Esophagus squamous epithelium (tissue), 5 donors: Measurements from ENCODE around the gene SLC25A41. TPM values are rescaled to one million over a fixed set of nuclear protein-coding genes. Genes with fewer than 3 reads are reported as not detected.
A peak's percentile ranks its signal among the peaks of the same experiment; 100 is the strongest.

Source experiments
- DNase-seq: peaks from one replicate; lab custom pipeline; 2025; lab: John Stamatoyannopoulos, UW
- H3K27ac ChIP-seq, 4 donors: fragments of 200-600 bp; sonication (generic); one replicate each; pipeline ENCODE4 v1.5.1; 2016 to 2019; ENCODE audit warnings: mild to moderate bottlenecking in 1 of 4
- H3K27me3 ChIP-seq, 4 donors: fragments of 200-600 bp; sonication (generic); 1 replicate in 3 of 4; 2 replicates in 1 of 4; pipeline versions ENCODE4 v1.5.1 to v1.6.0; 2017 to 2021; ENCODE audit warnings: antibody characterized with exemption in 1 of 4
- H3K36me3 ChIP-seq, 3 donors: fragments of 200-600 bp; sonication (generic); one replicate each; pipeline ENCODE4 v1.5.1; 2016 to 2019
- H3K4me1 ChIP-seq, 3 donors: fragments of 200-600 bp; sonication (generic); one replicate each; pipeline ENCODE4 v1.5.1; 2017 to 2019
- H3K4me3 ChIP-seq, 4 donors: fragments of 200-600 bp; sonication (generic); 1 replicate in 3 of 4; 2 replicates in 1 of 4; pipeline ENCODE4 v1.5.1; 2016 to 2019; ENCODE audit warnings: mild to moderate bottlenecking in 2 of 4, moderate library complexity in 1 of 4
- H3K9me3 ChIP-seq, 3 donors: fragments of 200-600 bp; sonication (generic); one replicate each; pipeline ENCODE4 v1.5.1; 2016 to 2019
- POLR2A ChIP-seq, 4 donors: fragments of 450-650 bp; IDR thresholded peaks; one replicate each; pipeline ENCODE4 v1.6.1; 2017; ENCODE audit warnings: antibody characterized with exemption in 4 of 4, mild to moderate bottlenecking in 4 of 4, moderate library complexity in 3 of 4
- WGBS, 2 donors: methylation state at CpG; one replicate each; pipeline ENCODE4 v1.1.5; 2018; 5-methylcytosine and 5-hydroxymethylcytosine counted together
- intact Hi-C: fragments of 100-400 bp; cut with DNase I; formaldehyde crosslinking; loops from one replicate; pipeline ENCODE4 v1.15.0; 2022
- total RNA-seq, 4 donors: library from RNA; depleted of rRNA; stranded (reverse); fragments of >200 nt; gene quantifications; one replicate each; pipeline ENCODE4 v1.1.0, GENCODE V29; 2016
- TF ChIP-seq, protein P1 (sequence below), 6 experiments: fragments of 450-650 bp in 4 of 6; fragments of 200-600 bp in 2 of 6; sonication (generic) in 2 of 6; IDR thresholded peaks; one replicate each; pipeline ENCODE4 v1.5.1; 2016 to 2019; ENCODE audit warnings: antibody characterized with exemption in 6 of 6, mild to moderate bottlenecking in 4 of 6, moderate library complexity in 4 of 6
- donor health status: DM: yes; HTN: yes; CAD: no.

SLC25A41 gene
- total RNA-seq = under 1 TPM in 1 of 4 donors, not detected in 3; 0.38 TPM

DNA sequence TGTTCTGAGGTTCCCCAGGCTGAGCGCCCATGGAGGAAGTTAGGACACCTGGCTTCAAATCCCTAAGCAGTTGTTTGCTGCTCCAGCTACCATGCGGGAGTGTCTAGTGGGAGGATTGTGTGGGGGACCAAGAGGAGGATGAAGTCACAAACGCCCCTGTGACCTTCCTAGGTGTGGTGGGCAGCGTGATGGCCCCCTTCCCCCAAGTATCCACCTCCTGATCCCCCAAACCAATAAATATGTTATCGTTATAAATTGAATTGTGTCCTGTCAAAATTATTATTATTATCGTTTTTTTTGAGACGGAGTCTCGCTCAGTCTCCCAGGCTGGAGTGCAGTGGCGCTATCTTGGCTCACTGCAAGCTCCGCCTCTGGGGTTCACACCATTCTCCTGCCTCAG lies at the start of gene SLC25A41:
TSS of gene SLC25A41 (minus strand) at position 101 of the 400 bp plus-strand sequence. CDS start at position 31, 70 bp downstream.
- Histone ChIP-seq H3K27me3 (no peaks in the 10 kb centered on the region), H3K4me3 (no peak within 1 kb of the TSS), H3K27ac (no peak within 1 kb of the TSS), H3K36me3 (no peaks in the 10 kb centered on the region), H3K4me1 (no peaks in the 10 kb centered on the region), H3K9me3 (no peaks in the 10 kb centered on the region)
- WGBS, 2 donors = 86% methylated on average over 9 to 10 of the region's 10 CpGs
- TF ChIP-seq POLR2A (IDR thresholded peaks at IDR 0.05) = no peak
- TF ChIP-seq, protein P1, sequence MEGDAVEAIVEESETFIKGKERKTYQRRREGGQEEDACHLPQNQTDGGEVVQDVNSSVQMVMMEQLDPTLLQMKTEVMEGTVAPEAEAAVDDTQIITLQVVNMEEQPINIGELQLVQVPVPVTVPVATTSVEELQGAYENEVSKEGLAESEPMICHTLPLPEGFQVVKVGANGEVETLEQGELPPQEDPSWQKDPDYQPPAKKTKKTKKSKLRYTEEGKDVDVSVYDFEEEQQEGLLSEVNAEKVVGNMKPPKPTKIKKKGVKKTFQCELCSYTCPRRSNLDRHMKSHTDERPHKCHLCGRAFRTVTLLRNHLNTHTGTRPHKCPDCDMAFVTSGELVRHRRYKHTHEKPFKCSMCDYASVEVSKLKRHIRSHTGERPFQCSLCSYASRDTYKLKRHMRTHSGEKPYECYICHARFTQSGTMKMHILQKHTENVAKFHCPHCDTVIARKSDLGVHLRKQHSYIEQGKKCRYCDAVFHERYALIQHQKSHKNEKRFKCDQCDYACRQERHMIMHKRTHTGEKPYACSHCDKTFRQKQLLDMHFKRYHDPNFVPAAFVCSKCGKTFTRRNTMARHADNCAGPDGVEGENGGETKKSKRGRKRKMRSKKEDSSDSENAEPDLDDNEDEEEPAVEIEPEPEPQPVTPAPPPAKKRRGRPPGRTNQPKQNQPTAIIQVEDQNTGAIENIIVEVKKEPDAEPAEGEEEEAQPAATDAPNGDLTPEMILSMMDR (IDR thresholded peaks at IDR 0.05) = no peak
- intact Hi-C loops = no loop called here
- no peak for DNase-seq

DNA sequence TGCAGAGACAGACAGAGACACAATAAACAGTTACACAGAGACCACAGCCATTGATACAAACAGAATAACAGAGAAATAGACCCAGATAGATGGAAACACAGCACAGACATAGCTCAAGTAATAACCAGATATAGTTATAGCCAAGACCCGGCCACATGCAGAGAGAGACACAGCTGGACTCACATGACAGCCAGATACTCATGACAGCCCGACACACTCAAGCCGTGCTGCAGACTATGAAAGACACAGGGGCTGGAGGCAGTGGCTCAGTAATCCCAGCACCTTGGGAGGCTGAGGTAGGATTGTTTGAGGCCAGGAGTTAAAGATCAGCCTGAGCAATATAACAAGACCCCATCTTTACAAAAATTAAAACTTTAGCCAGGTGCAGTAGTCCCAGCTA lies 49.7 kb upstream of the SLC25A41 start:
- Histone ChIP-seq H3K9me3 (no peaks in the 10 kb centered on the region), H3K36me3 (no peaks in the 10 kb centered on the region), H3K27me3 (peaks cover 0 to 32% (median 0%) of the 10 kb centered on the region in 4 donors), H3K4me3 (no peak overlapping the region), H3K4me1 (peaks cover 0 to 10% (median 0%) of the 10 kb centered on the region in 3 donors), H3K27ac (no peak overlapping the region)
- TF ChIP-seq POLR2A (IDR thresholded peaks at IDR 0.05) = no peak
- TF ChIP-seq, protein P1 (IDR thresholded peaks at IDR 0.05) = no peak
- intact Hi-C loops = no loop called here
- DNase-seq = no peak
- WGBS, 2 donors = 34 to 48% methylated on average over 2 to 3 of the region's 3 CpGs

DNA sequence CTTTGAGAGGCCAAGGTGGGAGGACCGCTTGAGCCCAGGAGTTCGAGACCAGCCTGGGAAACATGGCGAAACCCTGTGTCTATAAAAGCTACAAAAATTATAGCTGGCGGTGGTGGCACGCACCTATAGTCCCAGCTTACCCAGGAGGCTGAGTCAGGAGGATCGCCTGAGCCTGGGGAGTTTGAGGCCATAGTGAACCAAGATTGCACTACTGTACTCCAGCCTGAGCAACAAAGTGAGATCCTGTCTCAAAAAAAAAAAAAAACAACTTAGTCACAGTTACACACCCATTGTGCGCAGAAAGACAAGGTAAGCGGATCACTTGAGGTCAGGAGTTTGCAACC lies 48.8 kb upstream of the SLC25A41 start:
- 90 to 95% methylated on average over 7 to 8 of the region's 8 CpGs for WGBS, 2 donors
- H3K4me3 ChIP-seq = no peak overlapping the region
- intact Hi-C loops = no loop called here

DNA sequence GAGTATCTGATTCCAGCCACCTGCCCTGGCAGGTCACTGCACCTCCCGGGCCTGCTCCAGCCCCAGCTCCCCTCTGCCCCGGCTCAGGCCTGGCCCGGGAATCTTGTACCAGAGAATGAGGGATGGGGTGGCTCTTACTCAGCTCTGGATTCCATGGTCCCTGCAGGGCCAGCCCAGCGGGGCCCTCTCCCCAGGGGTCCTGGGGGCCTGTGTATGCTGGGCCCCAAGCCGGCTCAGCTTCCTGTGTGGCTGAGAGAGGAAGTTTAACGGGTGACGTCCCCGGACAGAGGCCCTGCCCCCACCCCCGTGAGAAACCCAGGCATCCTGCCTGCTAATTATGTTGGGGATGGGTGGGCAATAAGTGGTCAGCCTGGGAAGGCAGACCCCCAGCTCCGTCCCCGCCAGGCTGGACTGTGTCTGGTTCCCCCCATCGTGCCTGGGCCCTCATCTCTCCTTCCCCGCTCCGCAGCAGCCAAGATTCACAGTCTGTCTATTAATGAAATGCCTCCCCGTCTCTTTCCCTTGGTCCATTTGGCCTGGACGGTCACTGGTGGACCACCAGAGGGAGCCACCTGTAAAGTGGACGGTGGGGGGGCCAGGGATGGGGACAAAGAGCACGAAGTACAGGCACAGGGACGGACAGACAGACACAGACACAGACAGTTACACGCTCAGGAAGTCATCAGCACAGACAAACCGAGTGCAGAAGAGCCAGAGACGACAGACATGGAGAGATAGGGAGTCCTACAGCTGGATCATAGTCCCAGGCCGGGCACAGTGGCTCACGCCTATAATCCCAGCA lies 48.2 kb upstream of the SLC25A41 start, which contains the start of gene DENND1C:
TSS of gene DENND1C (minus strand) at position 247 of the 802 bp plus-strand sequence. CDS start at position 155, 92 bp downstream.
- TF ChIP-seq POLR2A (IDR thresholded peaks at IDR 0.05) = peak in 1 of 4 donors; percentile 40
- TF ChIP-seq, protein P1 (IDR thresholded peaks at IDR 0.05) = peak in 3 of 6 experiments; percentile 17 to 34 (median 19)
- no peaks in the 10 kb centered on the region for H3K36me3 ChIP-seq
- H3K27me3 ChIP-seq = peaks cover 0 to 45% (median 0%) of the 10 kb centered on the region in 4 donors
- WGBS, 2 donors = 41% methylated on average over 7 of the region's 24 CpGs; no CpG with 5 or more reads in 1 of the 2 donors
- peaks cover 0 to 14% (median 1%) of the 10 kb centered on the region in 3 donors for H3K4me1 ChIP-seq
- H3K9me3 ChIP-seq = no peaks in the 10 kb centered on the region
- peak within 1 kb of the TSS; percentile 14 to 67 (median 64) for H3K27ac ChIP-seq
- peak; percentile 23 for DNase-seq
- intact Hi-C loops = no loop called here
- H3K4me3 ChIP-seq = peak within 1 kb of the TSS in 3 of 4 donors; percentile 27 to 61 (median 39)

More for the DNA sequence above, 48.8 kb upstream of the SLC25A41 start:
- no peaks in the 10 kb centered on the region for H3K9me3 ChIP-seq
- H3K36me3 ChIP-seq = no peaks in the 10 kb centered on the region
- H3K27me3 ChIP-seq = peaks cover 0 to 39% (median 0%) of the 10 kb centered on the region in 4 donors
- peak overlapping the region in 2 of 4 donors; percentile 65 to 67 for H3K27ac ChIP-seq
- no peak for TF ChIP-seq POLR2A (IDR thresholded peaks at IDR 0.05)
- TF ChIP-seq, protein P1 (IDR thresholded peaks at IDR 0.05) = no peak
- DNase-seq = no peak
- peaks cover 0 to 10% (median 0%) of the 10 kb centered on the region in 3 donors for H3K4me1 ChIP-seq
